Neuronal stem cell (in vitro differentiated cells): Measurements from ENCODE around the gene TRPM2. TPM values are rescaled to one million over a fixed set of nuclear protein-coding genes. Genes with fewer than 3 reads are reported as not detected.

ENCODE experiments used
- DNase-seq: peaks from one replicate; pipeline ENCODE4 v3.0.0-alpha.2; 2013; ENCODE audit warnings: low spot score
- H2AFZ ChIP-seq: one replicate; pipeline ENCODE4 v1.6.1; 2013; ENCODE audit warnings: mild to moderate bottlenecking, low read length, inconsistent platforms
- H2AK5ac ChIP-seq: 2 replicates; pipeline ENCODE4 v1.6.1; 2013; ENCODE audit warnings: low read depth, mild to moderate bottlenecking, inconsistent platforms, low read length, moderate library complexity, mixed read lengths
- H2BK120ac ChIP-seq: 2 replicates; pipeline ENCODE4 v1.6.1; 2013; ENCODE audit warnings: low read depth, mild to moderate bottlenecking, inconsistent platforms, low read length, moderate library complexity, mixed read lengths
- H2BK12ac ChIP-seq: one replicate; pipeline ENCODE4 v1.6.1; 2013; ENCODE audit warnings: low read length, inconsistent platforms
- H2BK15ac ChIP-seq: 2 replicates; pipeline ENCODE4 v1.6.1; 2013; ENCODE audit warnings: mild to moderate bottlenecking, low read length, inconsistent platforms, mixed read lengths
- H2BK5ac ChIP-seq: one replicate; pipeline ENCODE4 v1.6.1; 2013; ENCODE audit warnings: inconsistent platforms, mild to moderate bottlenecking, low read length, moderate library complexity
- H3K14ac ChIP-seq: one replicate; pipeline ENCODE4 v1.6.1; 2013; ENCODE audit warnings: low read length, inconsistent platforms
- H3K18ac ChIP-seq: 2 replicates; pipeline ENCODE4 v1.6.1; 2013; ENCODE audit warnings: low read length, inconsistent platforms
- H3K23ac ChIP-seq: 2 replicates; pipeline ENCODE4 v1.6.1; 2013; ENCODE audit warnings: low read depth, mild to moderate bottlenecking, mixed read lengths, low read length, inconsistent platforms; ENCODE audit not compliant: poor library complexity
- H3K27ac ChIP-seq: replicated peaks from 3 replicates; pipeline ENCODE4 v1.5.1; 2013; ENCODE audit warnings: low read length, inconsistent platforms
- H3K27me3 ChIP-seq, 3 experiments: 2 replicates each; pipeline ENCODE4 v1.6.1; 2013; ENCODE audit warnings: low read length in 3 of 3, mild to moderate bottlenecking in 2 of 3, inconsistent platforms in 1 of 3, low read depth in 1 of 3, mixed read lengths in 1 of 3, moderate library complexity in 1 of 3; ENCODE audit not compliant: control insufficient read depth in 3 of 3, insufficient read depth in 3 of 3
- H3K36me3 ChIP-seq, 2 donors: replicated peaks in 1 of 2; 2 replicates each; pipeline ENCODE4 v1.6.1; 2013; ENCODE audit warnings: low read length in 2 of 2; ENCODE audit not compliant: control insufficient read depth in 2 of 2, insufficient read depth in 2 of 2
- H3K4ac ChIP-seq: 2 replicates; pipeline ENCODE4 v1.6.1; 2013; ENCODE audit warnings: inconsistent platforms, mild to moderate bottlenecking, low read length, moderate library complexity
- H3K4me1 ChIP-seq, 2 donors: 1 replicate in 1 of 2; 2 replicates in 1 of 2; pipeline ENCODE4 v1.6.1; 2013; ENCODE audit warnings: low read length in 2 of 2, low read depth in 1 of 2; ENCODE audit not compliant: control insufficient read depth in 2 of 2, insufficient read depth in 1 of 2
- H3K4me2 ChIP-seq: one replicate; pipeline ENCODE4 v1.6.1; 2013; ENCODE audit warnings: mild to moderate bottlenecking, low read length, inconsistent platforms; ENCODE audit not compliant: insufficient read depth, poor library complexity, severe bottlenecking
- H3K4me3 ChIP-seq, 2 donors: 2 replicates each; pipeline ENCODE4 v1.5.1; 2013; ENCODE audit warnings: low read length in 2 of 2, mild to moderate bottlenecking in 2 of 2, inconsistent platforms in 1 of 2, moderate library complexity in 1 of 2
- H3K79me1 ChIP-seq: one replicate; pipeline ENCODE4 v1.6.1; 2013; ENCODE audit warnings: low read depth, mild to moderate bottlenecking, inconsistent platforms, low read length, moderate library complexity
- H3K9ac ChIP-seq: one replicate; pipeline ENCODE4 v1.6.1; 2013; ENCODE audit warnings: mild to moderate bottlenecking, low read depth, low read length, inconsistent platforms; ENCODE audit not compliant: poor library complexity
- H3K9me3 ChIP-seq, 2 donors: replicated peaks in 1 of 2; 2 replicates each; pipeline versions ENCODE3 to v1.6.1; 2013; ENCODE audit warnings: low read length in 2 of 2, mild to moderate bottlenecking in 2 of 2, inconsistent platforms in 1 of 2, low read depth in 1 of 2, mixed read lengths in 1 of 2, moderate library complexity in 1 of 2; ENCODE audit not compliant: control insufficient read depth in 2 of 2, insufficient read depth in 1 of 2
- H4K8ac ChIP-seq: one replicate; pipeline ENCODE4 v1.6.1; 2013; ENCODE audit warnings: low read depth, mild to moderate bottlenecking, inconsistent platforms, low read length, moderate library complexity
- H4K91ac ChIP-seq: one replicate; pipeline ENCODE4 v1.6.1; 2013; ENCODE audit warnings: low read length, low read depth, mild to moderate bottlenecking, inconsistent platforms; ENCODE audit not compliant: poor library complexity
- WGBS, 2 donors: extraction: QIAGEN DNeasy Blood & Tissue Kit; methylation state at CpG; one replicate each; pipeline ENCODE4 v1.1.7; 2013; ENCODE audit warnings: missing lambda C conversion rate in 2 of 2, mixed read lengths in 1 of 2; ENCODE audit not compliant: insufficient read length in 2 of 2, insufficient replicate concordance in 1 of 2; ENCODE audit errors: extremely low coverage in 2 of 2; 5-methylcytosine and 5-hydroxymethylcytosine counted together
- small RNA-seq: library from polyadenylated mRNA; stranded (forward); fragments of <200 nt; extraction: miRNeasy Mini kit (QIAGEN cat#:217004); gene quantifications from one replicate; pipeline ENCODE3, GENCODE V24; 2013; ENCODE audit not compliant: insufficient read depth

TRPM2 gene

DNA sequence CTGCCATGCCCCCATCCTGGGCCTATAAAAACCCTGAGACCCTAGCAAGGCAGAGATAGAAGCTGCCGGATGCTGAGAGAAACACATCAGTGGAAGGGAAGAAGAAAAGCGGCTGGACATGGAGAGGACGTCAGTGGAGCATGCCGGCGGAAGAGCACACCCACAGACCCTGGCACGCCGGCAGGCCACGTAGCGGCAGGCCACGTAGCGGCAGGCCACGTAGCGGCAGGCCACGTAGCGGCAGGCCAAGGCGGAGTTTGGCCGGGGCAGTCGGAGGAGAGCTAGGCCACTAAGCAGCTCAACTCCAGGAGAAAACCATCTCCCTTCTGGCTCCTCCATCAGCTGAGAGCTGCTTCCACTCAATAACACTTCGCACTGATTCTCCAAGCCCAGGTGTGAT, 137.0 kb downstream of the TRPM2 start:
- Histone ChIP-seq H3K36me3 (no peaks in the 10 kb centered on the region), H3K27ac (no peak overlapping the region), H3K14ac (no peak overlapping the region), H3K9ac (no peak overlapping the region), H3K27me3 (peaks cover 0 to 11% (median 0%) of the 10 kb centered on the region in 3 experiments), H3K4me1 (no peaks in the 10 kb centered on the region), H2BK5ac (no peak overlapping the region), H2BK120ac (no peak overlapping the region), H3K23ac (no peak overlapping the region), H2BK12ac (no peak overlapping the region), H3K9me3 (peaks cover 16 to 41% of the 10 kb centered on the region in 2 donors), H3K4me2 (no peak overlapping the region), H4K8ac (no peak overlapping the region), H4K91ac (no peak overlapping the region), H3K18ac (no peak overlapping the region), H3K4me3 (no peak overlapping the region), H2BK15ac (no peak overlapping the region), H2AK5ac (no peak overlapping the region), H3K4ac (no peak overlapping the region), H3K79me1 (no peaks in the 10 kb centered on the region), H2AFZ (no peak overlapping the region)
- WGBS, 2 donors: no CpG with 5 or more reads among the region's 19 CpGs
- DNase-seq: no peak

DNA sequence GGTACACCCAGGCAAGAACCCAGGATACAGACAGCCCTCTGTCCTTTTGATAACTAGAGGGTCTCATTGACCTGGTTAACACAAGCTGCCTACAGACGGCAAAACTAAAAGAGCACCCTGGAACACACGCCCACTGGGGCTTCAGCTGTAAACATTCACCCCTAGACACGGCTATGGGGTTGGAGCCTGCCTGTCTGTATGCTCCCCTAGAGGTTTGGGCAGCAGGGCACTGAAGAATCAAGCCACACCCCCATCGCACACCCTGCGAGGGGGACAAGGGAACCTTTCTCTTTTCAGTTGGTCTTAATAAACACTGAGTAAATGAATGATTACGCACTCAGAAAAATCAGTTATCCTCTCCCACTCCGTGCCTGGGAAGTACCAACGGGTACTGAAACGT, 137.4 kb downstream of the TRPM2 start:
- no peak overlapping the region for H3K27ac ChIP-seq
- no peaks in the 10 kb centered on the region for H3K4me1 ChIP-seq
- no CpG with 5 or more reads among the region's 9 CpGs for WGBS, 2 donors

More for the DNA sequence above, 137.4 kb downstream of the TRPM2 start:
- no peak overlapping the region for H2BK5ac ChIP-seq
- no peak overlapping the region for H4K91ac ChIP-seq
- no peak overlapping the region for H2BK12ac ChIP-seq
- H3K36me3 ChIP-seq: no peaks in the 10 kb centered on the region
- H3K79me1 ChIP-seq: no peaks in the 10 kb centered on the region
- no peak overlapping the region for H3K18ac ChIP-seq
- no peak overlapping the region for H2AK5ac ChIP-seq
- no peak overlapping the region for H3K4me2 ChIP-seq
- no peak for DNase-seq
- no peak overlapping the region for H3K23ac ChIP-seq
- no peak overlapping the region for H2AFZ ChIP-seq
- no peak overlapping the region for H3K4ac ChIP-seq
- H3K14ac ChIP-seq: no peak overlapping the region
- H3K27me3 ChIP-seq: peaks cover 0 to 7% (median 0%) of the 10 kb centered on the region in 3 experiments
- H3K9ac ChIP-seq: no peak overlapping the region
- H2BK15ac ChIP-seq: no peak overlapping the region
- no peak overlapping the region for H3K4me3 ChIP-seq
- no peak overlapping the region for H4K8ac ChIP-seq
- peaks cover 16 to 42% of the 10 kb centered on the region in 2 donors for H3K9me3 ChIP-seq
- no peak overlapping the region for H2BK120ac ChIP-seq

Small RNA genes within 50 kb of the gene (small RNA-seq; reads per million reads assigned to genes)
- not detected for gene RF00285
